ENCODE measurements around the gene KTN1. TPM values are rescaled to one million over a fixed set of nuclear protein-coding genes. Genes with fewer than 3 reads are reported as not detected.
A peak's percentile ranks its signal among the peaks of the same experiment; 100 is the strongest.

The KTN1 gene
- polyA plus RNA-seq (95.0 and 106 TPM in 2 replicates), polyA minus RNA-seq (118 and 152 TPM in 2 replicates)

- Histone ChIP-seq H3K27ac (ENCODE audit: low read length) (peak within 1 kb of the TSS; percentile 26), H3K9ac (ENCODE audit: low read length) (peak within 1 kb of the TSS; percentile 74), H3K9me3 (ENCODE audit: low read length) (no peaks in the 10 kb centered on the region), H4K20me1 (ENCODE audit: insufficient read depth) (no peaks in the 10 kb centered on the region), H3K4me2 (ENCODE audit: low read length) (peak within 1 kb of the TSS; percentile 75), H3K4me3 (ENCODE audit: low read length) (peak within 1 kb of the TSS; percentile 92), H3K9me2 (ENCODE audit: insufficient read depth, low read length) (no peaks in the 10 kb centered on the region), H3K36me3 (ENCODE audit: insufficient read depth, low read length) (no peaks in the 10 kb centered on the region), H3F3A (ENCODE audit: insufficient read depth, low read length, poor library complexity, severe bottlenecking) (no peaks in the 10 kb centered on the region), H3K79me2 (replicated peaks; ENCODE audit: insufficient read depth, low read length) (peaks cover 41% of the 10 kb centered on the region), H2AFZ (ENCODE audit: low read depth, low read length) (peak within 1 kb of the TSS; percentile 67), H3K27me3 (ENCODE audit: insufficient read depth, low read depth, low read length) (no peaks in the 10 kb centered on the region)
- TF ChIP-seq, protein P1, sequence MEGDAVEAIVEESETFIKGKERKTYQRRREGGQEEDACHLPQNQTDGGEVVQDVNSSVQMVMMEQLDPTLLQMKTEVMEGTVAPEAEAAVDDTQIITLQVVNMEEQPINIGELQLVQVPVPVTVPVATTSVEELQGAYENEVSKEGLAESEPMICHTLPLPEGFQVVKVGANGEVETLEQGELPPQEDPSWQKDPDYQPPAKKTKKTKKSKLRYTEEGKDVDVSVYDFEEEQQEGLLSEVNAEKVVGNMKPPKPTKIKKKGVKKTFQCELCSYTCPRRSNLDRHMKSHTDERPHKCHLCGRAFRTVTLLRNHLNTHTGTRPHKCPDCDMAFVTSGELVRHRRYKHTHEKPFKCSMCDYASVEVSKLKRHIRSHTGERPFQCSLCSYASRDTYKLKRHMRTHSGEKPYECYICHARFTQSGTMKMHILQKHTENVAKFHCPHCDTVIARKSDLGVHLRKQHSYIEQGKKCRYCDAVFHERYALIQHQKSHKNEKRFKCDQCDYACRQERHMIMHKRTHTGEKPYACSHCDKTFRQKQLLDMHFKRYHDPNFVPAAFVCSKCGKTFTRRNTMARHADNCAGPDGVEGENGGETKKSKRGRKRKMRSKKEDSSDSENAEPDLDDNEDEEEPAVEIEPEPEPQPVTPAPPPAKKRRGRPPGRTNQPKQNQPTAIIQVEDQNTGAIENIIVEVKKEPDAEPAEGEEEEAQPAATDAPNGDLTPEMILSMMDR (IDR thresholded peaks at IDR 0.05; ENCODE audit: poor library complexity, severe bottlenecking) = peak; percentile 19
- TF ChIP-seq MXI1 (conservative IDR thresholded peaks at IDR 0.05; ENCODE audit: poor library complexity, severe bottlenecking) (peak; percentile 67), EP300 (conservative IDR thresholded peaks at IDR 0.05; ENCODE audit: poor library complexity, severe bottlenecking) (no peak), TAF1 (IDR thresholded peaks at IDR 0.05; ENCODE audit: low read depth) (no peak), RAD21 (conservative IDR thresholded peaks at IDR 0.05) (peak; percentile 18), POLR2AphosphoS5 (IDR thresholded peaks at IDR 0.05) (no peak), SMC3 (conservative IDR thresholded peaks at IDR 0.05; ENCODE audit: poor library complexity) (no peak), EZH2 (IDR thresholded peaks at IDR 0.05; ENCODE audit: borderline replicate concordance, insufficient read depth, low read length, poor library complexity, severe bottlenecking) (no peak), REST (IDR thresholded peaks at IDR 0.05; ENCODE audit: borderline replicate concordance) (no peak)
Measured at GRCh38 chr14:55579724-55580469, at the start of gene KTN1. Gene KTN1 (plus strand): TSS chr14:55580207. CDS start chr14:55612049, 31,842 bp downstream.

- H3K79me2 ChIP-seq (replicated peaks; ENCODE audit: insufficient read depth, low read length) = no peaks in the 10 kb centered on the region
- H3K4me3 ChIP-seq (ENCODE audit: low read length) = no peak overlapping the region
- H3F3A ChIP-seq (ENCODE audit: insufficient read depth, low read length, poor library complexity, severe bottlenecking) = no peaks in the 10 kb centered on the region
- H3K4me2 ChIP-seq (ENCODE audit: low read length) = no peak overlapping the region
- H3K9me2 ChIP-seq (ENCODE audit: insufficient read depth, low read length) = no peaks in the 10 kb centered on the region
- H3K9ac ChIP-seq (ENCODE audit: low read length) = no peak overlapping the region
- H3K27ac ChIP-seq (ENCODE audit: low read length) = no peak overlapping the region
- TF ChIP-seq EZH2 (IDR thresholded peaks at IDR 0.05; ENCODE audit: borderline replicate concordance, insufficient read depth, low read length, poor library complexity, severe bottlenecking) (no peak), RAD21 (conservative IDR thresholded peaks at IDR 0.05) (no peak), POLR2AphosphoS5 (IDR thresholded peaks at IDR 0.05) (no peak), MXI1 (conservative IDR thresholded peaks at IDR 0.05; ENCODE audit: poor library complexity, severe bottlenecking) (no peak)
- no peaks in the 10 kb centered on the region for H3K9me3 ChIP-seq (ENCODE audit: low read length)
- no peaks in the 10 kb centered on the region for H3K27me3 ChIP-seq (ENCODE audit: insufficient read depth, low read depth, low read length)
- H2AFZ ChIP-seq (ENCODE audit: low read depth, low read length) = no peak overlapping the region
- no peaks in the 10 kb centered on the region for H3K36me3 ChIP-seq (ENCODE audit: insufficient read depth, low read length)
- no peaks in the 10 kb centered on the region for H4K20me1 ChIP-seq (ENCODE audit: insufficient read depth)
Measured at GRCh38 chr14:55530464-55530863, 49.5 kb upstream of the KTN1 start.

Data from neural cell (in vitro differentiated cells).